Liver (tissue), 9 donors: Measurements from ENCODE around the gene CAST. TPM values are rescaled to one million over a fixed set of nuclear protein-coding genes. Genes with fewer than 3 reads are reported as not detected.
A peak's percentile ranks its signal among the peaks of the same experiment; 100 is the strongest.

Experiments
- DNase-seq: peaks from one replicate; pipeline ENCODE4 v3.0.0-alpha.2; 2017; ENCODE audit warnings: low spot score
- H3K27ac ChIP-seq, 2 donors: one replicate each; pipeline ENCODE4 v1.7.0; 2013; ENCODE audit warnings: inconsistent platforms in 2 of 2, low read length in 2 of 2, control low read depth in 1 of 2, low read depth in 1 of 2, mild to moderate bottlenecking in 1 of 2
- H3K27me3 ChIP-seq, 4 donors: one replicate each; pipeline versions ENCODE4 v1.6.1 to v1.7.0; 2013; ENCODE audit warnings: low read length in 3 of 4, inconsistent platforms in 1 of 4, mild to moderate bottlenecking in 1 of 4, moderate library complexity in 1 of 4; ENCODE audit not compliant: control insufficient read depth in 4 of 4, insufficient read depth in 4 of 4
- H3K36me3 ChIP-seq, 4 donors: one replicate each; pipeline versions ENCODE4 v1.6.1 to v1.7.0; 2013; ENCODE audit warnings: low read length in 3 of 4, mild to moderate bottlenecking in 3 of 4, low read depth in 1 of 4, moderate library complexity in 1 of 4; ENCODE audit not compliant: control insufficient read depth in 4 of 4, insufficient read depth in 3 of 4
- H3K4me1 ChIP-seq, 4 donors: one replicate each; pipeline versions ENCODE4 v1.6.1 to v1.7.0; 2013; ENCODE audit warnings: low read length in 3 of 4, mild to moderate bottlenecking in 3 of 4, moderate library complexity in 1 of 4; ENCODE audit not compliant: control insufficient read depth in 4 of 4, insufficient read depth in 4 of 4
- H3K4me3 ChIP-seq, 3 donors: one replicate each; pipeline versions ENCODE4 v1.6.1 to v1.7.0; 2013; ENCODE audit warnings: low read length in 3 of 3, control low read depth in 1 of 3, low read depth in 1 of 3, mild to moderate bottlenecking in 1 of 3
- H3K9ac ChIP-seq, 2 donors: one replicate each; pipeline ENCODE4 v1.7.0; 2013; ENCODE audit warnings: low read length in 2 of 2, mild to moderate bottlenecking in 2 of 2, moderate library complexity in 2 of 2, control low read depth in 1 of 2, low read depth in 1 of 2
- H3K9me3 ChIP-seq, 4 donors: one replicate each; pipeline versions ENCODE4 v1.6.1 to v1.7.0; 2013; ENCODE audit warnings: low read length in 3 of 4; ENCODE audit not compliant: control insufficient read depth in 4 of 4
- EGR1 ChIP-seq, 2 donors: IDR thresholded peaks; 2 replicates each; pipeline ENCODE4 v1.6.1; 2016 to 2018; ENCODE audit warnings: antibody characterized with exemption in 2 of 2, low read depth in 2 of 2
- FOXA1 ChIP-seq: IDR thresholded peaks from 2 replicates; pipeline ENCODE4 v1.6.1; 2016; ENCODE audit warnings: antibody characterized with exemption
- FOXA2 ChIP-seq: IDR thresholded peaks from 2 replicates; pipeline ENCODE4 v1.6.1; 2016; ENCODE audit warnings: antibody characterized with exemption
- GABPA ChIP-seq, 2 donors: IDR thresholded peaks in 1 of 2; conservative IDR thresholded peaks in 1 of 2; 2 replicates each; pipeline ENCODE4 v1.6.1; 2016; ENCODE audit warnings: antibody characterized with exemption in 2 of 2, mild to moderate bottlenecking in 1 of 2, moderate library complexity in 1 of 2
- HNF4A ChIP-seq, 2 donors: conservative IDR thresholded peaks; 2 replicates each; pipeline ENCODE4 v1.6.1; 2016; ENCODE audit warnings: antibody characterized with exemption in 2 of 2, mild to moderate bottlenecking in 2 of 2
- HNF4G ChIP-seq: IDR thresholded peaks from 2 replicates; pipeline ENCODE4 v1.6.1; 2016; ENCODE audit warnings: antibody characterized with exemption
- JUND ChIP-seq, 2 donors: IDR thresholded peaks; 2 replicates each; pipeline ENCODE4 v1.6.1; 2016; ENCODE audit warnings: antibody characterized with exemption in 2 of 2
- NR2F2 ChIP-seq: IDR thresholded peaks from 2 replicates; pipeline ENCODE4 v1.6.1; 2016; ENCODE audit warnings: antibody characterized with exemption
- RAD21 ChIP-seq, 2 donors: IDR thresholded peaks; 2 replicates each; pipeline ENCODE4 v1.6.1; 2016; ENCODE audit warnings: antibody characterized with exemption in 2 of 2, mild to moderate bottlenecking in 2 of 2
- RXRA ChIP-seq, 2 donors: IDR thresholded peaks; 2 replicates each; pipeline ENCODE4 v1.6.1; 2017 to 2018; ENCODE audit warnings: antibody characterized with exemption in 2 of 2, mild to moderate bottlenecking in 1 of 2
- SP1 ChIP-seq: IDR thresholded peaks from 2 replicates; pipeline ENCODE4 v1.6.1; 2018; ENCODE audit warnings: antibody characterized with exemption, mild to moderate bottlenecking
- TAF1 ChIP-seq: conservative IDR thresholded peaks from 2 replicates; pipeline ENCODE4 v1.6.1; 2016; ENCODE audit warnings: antibody characterized with exemption, mild to moderate bottlenecking
- YY1 ChIP-seq: IDR thresholded peaks from 2 replicates; pipeline ENCODE4 v1.6.1; 2016; ENCODE audit warnings: antibody characterized with exemption, mild to moderate bottlenecking
- WGBS: extraction: QIAGEN DNeasy Blood & Tissue Kit; methylation state at CpG from one replicate; pipeline ENCODE4 v1.1.7; 2013; 5-methylcytosine and 5-hydroxymethylcytosine counted together
- polyA plus RNA-seq, 2 donors: library from polyadenylated mRNA; stranded (reverse) in 1 of 2; unstranded in 1 of 2; fragments of 200-250 nt in 1 of 2; fragments of >200 nt in 1 of 2; fragmentation: Nextera tagmentation in 1 of 2; extraction: Ambion mirVana in 1 of 2; gene quantifications; one replicate each; pipeline versions ENCODE4 v1.2.1 to v1.2.3, GENCODE V29; 2013 to 2015
- total RNA-seq, 2 donors: library from RNA; depleted of rRNA; stranded (reverse); fragments of >200 nt; gene quantifications; one replicate each; pipeline ENCODE4 v1.2.3, GENCODE V29; 2014
- TF ChIP-seq, protein P1 (sequence below): IDR thresholded peaks from 2 replicates; pipeline ENCODE4 v1.6.1; 2016; ENCODE audit warnings: antibody characterized with exemption
- TF ChIP-seq, protein P2 (sequence below): IDR thresholded peaks from 2 replicates; pipeline ENCODE4 v1.6.1; 2016; ENCODE audit warnings: antibody characterized with exemption, mild to moderate bottlenecking
- TF ChIP-seq, protein P3 (sequence below): IDR thresholded peaks from 2 replicates; pipeline ENCODE4 v1.6.1; 2016; ENCODE audit warnings: antibody characterized with exemption
- TF ChIP-seq, protein P4 (sequence below): fragments of 150-350 bp; IDR thresholded peaks from 2 replicates; pipeline ENCODE4 v1.5.1; 2017; ENCODE audit warnings: improper control_type of control experiment, low read depth, low read length; ENCODE audit not compliant: missing input control
- TF ChIP-seq, protein P5 (sequence below): IDR thresholded peaks from 2 replicates; pipeline ENCODE4 v1.6.1; 2016; ENCODE audit warnings: antibody characterized with exemption
- donor health status: healthy.
- donor health status: healthy.
- donor health status: healthy.
- donor health status: healthy.
- donor health status: healthy.

Gene CAST
- total and polyA plus RNA-seq, 4 donors = 43.3 to 126 (median 81.0) TPM

DNA sequence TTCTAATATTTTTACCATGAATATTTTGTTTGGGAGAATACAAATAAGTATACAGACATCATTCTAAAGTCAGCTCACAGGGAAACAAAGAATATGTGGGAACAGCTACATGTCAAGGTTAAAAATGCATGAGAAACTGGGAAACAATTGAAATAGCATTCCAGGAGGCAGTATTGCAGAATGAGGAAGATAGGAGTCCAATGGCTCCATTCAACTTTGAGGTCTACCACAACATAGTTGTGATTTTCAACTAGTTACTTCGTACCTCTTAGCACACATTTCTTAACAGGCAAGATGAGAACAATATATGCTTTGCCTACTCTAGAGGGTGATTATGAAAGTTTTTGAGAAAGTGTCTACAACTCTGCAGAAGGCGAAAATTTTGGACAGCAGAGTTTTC, 35.2 kb upstream of the CAST start:
- TF ChIP-seq YY1 (no peak), HNF4G (no peak), EGR1 (IDR thresholded peaks at IDR 0.05; ENCODE audit: low read depth in 2 of 2) (no peak), RAD21 (IDR thresholded peaks at IDR 0.05) (no peak), JUND (IDR thresholded peaks at IDR 0.05) (no peak), RXRA (IDR thresholded peaks at IDR 0.05) (no peak), TAF1 (no peak)
- TF ChIP-seq, protein P1, sequence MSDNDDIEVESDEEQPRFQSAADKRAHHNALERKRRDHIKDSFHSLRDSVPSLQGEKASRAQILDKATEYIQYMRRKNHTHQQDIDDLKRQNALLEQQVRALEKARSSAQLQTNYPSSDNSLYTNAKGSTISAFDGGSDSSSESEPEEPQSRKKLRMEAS = no peak
- TF ChIP-seq, protein P2, sequence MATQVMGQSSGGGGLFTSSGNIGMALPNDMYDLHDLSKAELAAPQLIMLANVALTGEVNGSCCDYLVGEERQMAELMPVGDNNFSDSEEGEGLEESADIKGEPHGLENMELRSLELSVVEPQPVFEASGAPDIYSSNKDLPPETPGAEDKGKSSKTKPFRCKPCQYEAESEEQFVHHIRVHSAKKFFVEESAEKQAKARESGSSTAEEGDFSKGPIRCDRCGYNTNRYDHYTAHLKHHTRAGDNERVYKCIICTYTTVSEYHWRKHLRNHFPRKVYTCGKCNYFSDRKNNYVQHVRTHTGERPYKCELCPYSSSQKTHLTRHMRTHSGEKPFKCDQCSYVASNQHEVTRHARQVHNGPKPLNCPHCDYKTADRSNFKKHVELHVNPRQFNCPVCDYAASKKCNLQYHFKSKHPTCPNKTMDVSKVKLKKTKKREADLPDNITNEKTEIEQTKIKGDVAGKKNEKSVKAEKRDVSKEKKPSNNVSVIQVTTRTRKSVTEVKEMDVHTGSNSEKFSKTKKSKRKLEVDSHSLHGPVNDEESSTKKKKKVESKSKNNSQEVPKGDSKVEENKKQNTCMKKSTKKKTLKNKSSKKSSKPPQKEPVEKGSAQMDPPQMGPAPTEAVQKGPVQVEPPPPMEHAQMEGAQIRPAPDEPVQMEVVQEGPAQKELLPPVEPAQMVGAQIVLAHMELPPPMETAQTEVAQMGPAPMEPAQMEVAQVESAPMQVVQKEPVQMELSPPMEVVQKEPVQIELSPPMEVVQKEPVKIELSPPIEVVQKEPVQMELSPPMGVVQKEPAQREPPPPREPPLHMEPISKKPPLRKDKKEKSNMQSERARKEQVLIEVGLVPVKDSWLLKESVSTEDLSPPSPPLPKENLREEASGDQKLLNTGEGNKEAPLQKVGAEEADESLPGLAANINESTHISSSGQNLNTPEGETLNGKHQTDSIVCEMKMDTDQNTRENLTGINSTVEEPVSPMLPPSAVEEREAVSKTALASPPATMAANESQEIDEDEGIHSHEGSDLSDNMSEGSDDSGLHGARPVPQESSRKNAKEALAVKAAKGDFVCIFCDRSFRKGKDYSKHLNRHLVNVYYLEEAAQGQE = no peak
- TF ChIP-seq, protein P3, sequence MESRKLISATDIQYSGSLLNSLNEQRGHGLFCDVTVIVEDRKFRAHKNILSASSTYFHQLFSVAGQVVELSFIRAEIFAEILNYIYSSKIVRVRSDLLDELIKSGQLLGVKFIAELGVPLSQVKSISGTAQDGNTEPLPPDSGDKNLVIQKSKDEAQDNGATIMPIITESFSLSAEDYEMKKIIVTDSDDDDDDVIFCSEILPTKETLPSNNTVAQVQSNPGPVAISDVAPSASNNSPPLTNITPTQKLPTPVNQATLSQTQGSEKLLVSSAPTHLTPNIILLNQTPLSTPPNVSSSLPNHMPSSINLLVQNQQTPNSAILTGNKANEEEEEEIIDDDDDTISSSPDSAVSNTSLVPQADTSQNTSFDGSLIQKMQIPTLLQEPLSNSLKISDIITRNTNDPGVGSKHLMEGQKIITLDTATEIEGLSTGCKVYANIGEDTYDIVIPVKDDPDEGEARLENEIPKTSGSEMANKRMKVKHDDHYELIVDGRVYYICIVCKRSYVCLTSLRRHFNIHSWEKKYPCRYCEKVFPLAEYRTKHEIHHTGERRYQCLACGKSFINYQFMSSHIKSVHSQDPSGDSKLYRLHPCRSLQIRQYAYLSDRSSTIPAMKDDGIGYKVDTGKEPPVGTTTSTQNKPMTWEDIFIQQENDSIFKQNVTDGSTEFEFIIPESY = no peak
- TF ChIP-seq, protein P4, sequence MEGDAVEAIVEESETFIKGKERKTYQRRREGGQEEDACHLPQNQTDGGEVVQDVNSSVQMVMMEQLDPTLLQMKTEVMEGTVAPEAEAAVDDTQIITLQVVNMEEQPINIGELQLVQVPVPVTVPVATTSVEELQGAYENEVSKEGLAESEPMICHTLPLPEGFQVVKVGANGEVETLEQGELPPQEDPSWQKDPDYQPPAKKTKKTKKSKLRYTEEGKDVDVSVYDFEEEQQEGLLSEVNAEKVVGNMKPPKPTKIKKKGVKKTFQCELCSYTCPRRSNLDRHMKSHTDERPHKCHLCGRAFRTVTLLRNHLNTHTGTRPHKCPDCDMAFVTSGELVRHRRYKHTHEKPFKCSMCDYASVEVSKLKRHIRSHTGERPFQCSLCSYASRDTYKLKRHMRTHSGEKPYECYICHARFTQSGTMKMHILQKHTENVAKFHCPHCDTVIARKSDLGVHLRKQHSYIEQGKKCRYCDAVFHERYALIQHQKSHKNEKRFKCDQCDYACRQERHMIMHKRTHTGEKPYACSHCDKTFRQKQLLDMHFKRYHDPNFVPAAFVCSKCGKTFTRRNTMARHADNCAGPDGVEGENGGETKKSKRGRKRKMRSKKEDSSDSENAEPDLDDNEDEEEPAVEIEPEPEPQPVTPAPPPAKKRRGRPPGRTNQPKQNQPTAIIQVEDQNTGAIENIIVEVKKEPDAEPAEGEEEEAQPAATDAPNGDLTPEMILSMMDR = no peak
- TF ChIP-seq, protein P5, sequence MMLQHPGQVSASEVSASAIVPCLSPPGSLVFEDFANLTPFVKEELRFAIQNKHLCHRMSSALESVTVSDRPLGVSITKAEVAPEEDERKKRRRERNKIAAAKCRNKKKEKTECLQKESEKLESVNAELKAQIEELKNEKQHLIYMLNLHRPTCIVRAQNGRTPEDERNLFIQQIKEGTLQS = no peak
- WGBS = 92% methylated on average over 2 of the region's 2 CpGs
- H3K27me3 ChIP-seq = no peaks in the 10 kb centered on the region
- DNase-seq = no peak
- no peaks in the 10 kb centered on the region for H3K36me3 ChIP-seq
- peaks cover 0 to 4% (median 0%) of the 10 kb centered on the region in 4 donors for H3K4me1 ChIP-seq
- H3K27ac ChIP-seq = peak overlapping the region in 1 of 2 donors; percentile 47
- H3K9ac ChIP-seq = no peak overlapping the region
- no peaks in the 10 kb centered on the region for H3K9me3 ChIP-seq
- H3K4me3 ChIP-seq = no peak overlapping the region

DNA sequence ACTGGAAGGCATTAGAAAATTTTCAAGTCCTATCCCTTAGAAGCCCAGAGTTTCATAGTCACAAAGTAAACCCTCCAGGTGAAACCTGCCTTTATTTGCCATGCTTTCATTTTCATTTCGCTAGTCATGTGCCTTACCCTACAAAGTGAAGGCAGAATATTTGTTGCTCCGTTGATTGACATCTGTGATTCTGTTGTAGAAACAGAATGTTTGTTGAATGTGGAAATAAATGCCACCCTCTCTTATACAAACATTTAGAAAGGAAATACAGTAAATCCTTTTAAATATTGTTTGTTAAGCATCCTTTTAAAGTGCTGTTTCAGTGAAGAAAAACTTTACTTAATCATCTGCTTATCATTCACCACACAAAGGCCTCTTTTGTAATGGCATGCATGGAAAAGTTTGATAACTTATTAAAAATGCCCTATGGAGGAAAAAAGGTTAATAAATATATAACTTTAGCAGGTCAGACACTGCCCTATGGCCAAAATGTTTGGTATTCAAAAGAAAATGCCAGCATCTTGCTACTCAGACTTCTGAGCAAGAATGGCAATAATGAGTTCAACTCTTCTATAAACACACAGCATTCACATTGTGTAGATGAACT, 34.3 kb upstream of the CAST start:
- no peaks in the 10 kb centered on the region for H3K36me3 ChIP-seq
- H3K4me3 ChIP-seq = peak overlapping the region; percentile 26 to 37 (median 31)
- peak overlapping the region; percentile 71 to 88 for H3K9ac ChIP-seq
- 28% methylated on average over 2 of the region's 2 CpGs for WGBS
- H3K9me3 ChIP-seq = no peaks in the 10 kb centered on the region
- no peaks in the 10 kb centered on the region for H3K27me3 ChIP-seq
- no peak for DNase-seq
- H3K4me1 ChIP-seq = peaks cover 0 to 4% (median 0%) of the 10 kb centered on the region in 4 donors
- peak overlapping the region; percentile 47 to 71 for H3K27ac ChIP-seq
- no peak for TF ChIP-seq JUND (IDR thresholded peaks at IDR 0.05)
- no peak for TF ChIP-seq NR2F2
- TF ChIP-seq RAD21 (IDR thresholded peaks at IDR 0.05) = peak in 1 of 2 donors; percentile 30
- peak; percentile 29 for TF ChIP-seq SP1
- TF ChIP-seq FOXA2 = no peak
- TF ChIP-seq FOXA1 = no peak
- TF ChIP-seq, protein P4 = no peak
- TF ChIP-seq HNF4G = no peak
- TF ChIP-seq, protein P5 = no peak
- TF ChIP-seq HNF4A (conservative IDR thresholded peaks at IDR 0.05) = peak in 1 of 2 donors; percentile 24
- no peak for TF ChIP-seq GABPA (IDR thresholded peaks at IDR 0.05 in 1 of 2, conservative IDR thresholded peaks at IDR 0.05 in 1 of 2)
- TF ChIP-seq, protein P1 = peak; percentile 29
- TF ChIP-seq, protein P3 = no peak
- peak in 1 of 2 donors; percentile 11 for TF ChIP-seq RXRA (IDR thresholded peaks at IDR 0.05)
- no peak for TF ChIP-seq EGR1 (IDR thresholded peaks at IDR 0.05; ENCODE audit: low read depth in 2 of 2)
